Small intestine (tissue), 7 donors: ENCODE data around the gene NNT. TPM values are rescaled to one million over a fixed set of nuclear protein-coding genes. Genes with fewer than 3 reads are reported as not detected.
"Not testable (repeated sequence)": the region's sequence is repeated elsewhere in the genome, so short reads cannot be mapped to it uniquely, and the experiment has no call there.

ENCODE experiments used
- DNase-seq, 2 donors: peaks; one replicate each; pipeline versions ENCODE4 v3.0.0 to v3.0.0-alpha.2; 2013
- FAIRE-seq: peaks from 2 replicates; lab custom pipeline; 2012; peaks lifted over from hg19 to GRCh38; lab: Jason Lieb, UNC
- H3K27ac ChIP-seq, 3 donors: one replicate each; pipeline ENCODE4 v1.5.1; 2013; ENCODE audit warnings: low read length in 2 of 3, mild to moderate bottlenecking in 2 of 3, control low read depth in 1 of 3, inconsistent platforms in 1 of 3, low read depth in 1 of 3, moderate library complexity in 1 of 3
- H3K27me3 ChIP-seq, 3 donors: one replicate each; pipeline ENCODE4 v1.6.1; 2013; ENCODE audit warnings: low read length in 3 of 3, inconsistent platforms in 1 of 3; ENCODE audit not compliant: control insufficient read depth in 3 of 3, insufficient read depth in 3 of 3
- H3K36me3 ChIP-seq, 3 donors: one replicate each; pipeline ENCODE4 v1.6.1; 2013; ENCODE audit warnings: low read length in 3 of 3, inconsistent platforms in 1 of 3, low read depth in 1 of 3, mild to moderate bottlenecking in 1 of 3, moderate library complexity in 1 of 3; ENCODE audit not compliant: control insufficient read depth in 3 of 3, insufficient read depth in 2 of 3
- H3K4me1 ChIP-seq, 3 donors: one replicate each; pipeline ENCODE4 v1.6.1; 2013; ENCODE audit warnings: low read length in 2 of 3, inconsistent platforms in 1 of 3, low read depth in 1 of 3, mild to moderate bottlenecking in 1 of 3, moderate library complexity in 1 of 3; ENCODE audit not compliant: control insufficient read depth in 3 of 3, insufficient read depth in 2 of 3
- H3K4me3 ChIP-seq, 3 donors: one replicate each; pipeline ENCODE4 v1.5.1; 2013; ENCODE audit warnings: low read length in 3 of 3, control low read depth in 1 of 3, inconsistent platforms in 1 of 3, low read depth in 1 of 3, mild to moderate bottlenecking in 1 of 3, moderate library complexity in 1 of 3
- H3K9me3 ChIP-seq, 2 donors: one replicate each; pipeline ENCODE4 v1.6.1; 2013; ENCODE audit warnings: low read depth in 1 of 2, low read length in 1 of 2; ENCODE audit not compliant: control insufficient read depth in 2 of 2, insufficient read depth in 1 of 2
- WGBS, 3 donors: extraction: QIAGEN DNeasy Blood & Tissue Kit; methylation state at CpG; one replicate each; pipeline ENCODE4 v1.1.7; 2013; 5-methylcytosine and 5-hydroxymethylcytosine counted together
- polyA plus RNA-seq, 4 donors: library from polyadenylated mRNA; stranded (reverse) in 3 of 4; unstranded in 1 of 4; fragments of 200-250 nt in 3 of 4; fragments of 120-200 nt in 1 of 4; gene quantifications; one replicate each; pipeline versions ENCODE4 v1.2.1 to v1.2.3, GENCODE V29; 2013
- donor health status: healthy with polysubstance abuse.
- donor health status: control.
- donor health status: control.
- donor health status: Bipolar disorder and iron deficiency.
- donor health status: healthy.

NNT gene
- polyA plus RNA-seq, 4 donors, result 7.4 to 46.0 (median 25.2) TPM

- H3K9me3 ChIP-seq, result no peaks in the 10 kb centered on the region
- H3K27ac ChIP-seq, result no peak overlapping the region
- H3K4me1 ChIP-seq, result no peaks in the 10 kb centered on the region
- H3K4me3 ChIP-seq, result no peak overlapping the region
- 68 to 77% (median 70%) methylated on average over 2 of the region's 2 CpGs for WGBS, 3 donors
- FAIRE-seq, result no peak
- H3K36me3 ChIP-seq, result peaks cover 5 to 28% (median 22%) of the 10 kb centered on the region in 3 donors
- no peak for DNase-seq
- H3K27me3 ChIP-seq, result no peaks in the 10 kb centered on the region
These were observed 46.3 kb downstream of the NNT start for GRCh38 chr5:43649256-43649655.

GRCh38 chr5:43652537-43653302 is 49.7 kb downstream of the NNT start:
- DNase-seq, result no peak
- Histone ChIP-seq H3K27ac (no peak overlapping the region), H3K9me3 (no peaks in the 10 kb centered on the region), H3K4me3 (no peak overlapping the region), H3K36me3 (peaks cover 12 to 30% (median 27%) of the 10 kb centered on the region in 3 donors), H3K4me1 (no peaks in the 10 kb centered on the region), H3K27me3 (no peaks in the 10 kb centered on the region)
- 97 to 98% (median 97%) methylated on average over 6 of the region's 6 CpGs for WGBS, 3 donors
- FAIRE-seq, result no peak

- no peaks in the 10 kb centered on the region for H3K27me3 ChIP-seq
- no peak overlapping the region for H3K4me3 ChIP-seq
- 88 to 94% (median 93%) methylated on average over 1 of the region's 1 CpG for WGBS, 3 donors
- H3K36me3 ChIP-seq, result peaks cover 9 to 21% (median 18%) of the 10 kb centered on the region in 3 donors
- H3K4me1 ChIP-seq, result no peaks in the 10 kb centered on the region
- no peak overlapping the region for H3K27ac ChIP-seq
- DNase-seq, result no peak
- H3K9me3 ChIP-seq, result no peaks in the 10 kb centered on the region
- FAIRE-seq, result no peak
These were observed 55.5 kb downstream of the NNT start for GRCh38 chr5:43658509-43658908.

DNA sequence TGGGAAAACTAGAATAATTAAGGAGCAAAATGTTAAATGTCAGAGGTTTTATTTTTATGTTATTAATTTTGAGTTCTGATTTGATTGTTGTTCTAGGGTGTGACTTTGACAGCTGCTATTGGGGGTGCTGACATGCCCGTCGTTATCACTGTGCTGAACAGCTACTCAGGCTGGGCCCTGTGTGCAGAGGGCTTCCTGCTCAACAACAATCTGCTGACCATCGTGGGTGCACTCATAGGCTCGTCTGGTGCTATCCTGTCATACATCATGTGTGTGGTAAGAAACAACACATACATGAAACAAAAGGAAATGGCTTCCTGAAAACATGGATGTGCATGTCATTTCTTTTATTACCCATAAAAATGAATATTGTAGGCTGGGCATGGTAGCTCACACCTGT is 56.1 kb downstream of the NNT start:
- peaks cover 9 to 21% (median 19%) of the 10 kb centered on the region in 3 donors for H3K36me3 ChIP-seq
- no peak for FAIRE-seq
- 89 to 92% (median 90%) methylated on average over 4 of the region's 4 CpGs for WGBS, 3 donors

DNA sequence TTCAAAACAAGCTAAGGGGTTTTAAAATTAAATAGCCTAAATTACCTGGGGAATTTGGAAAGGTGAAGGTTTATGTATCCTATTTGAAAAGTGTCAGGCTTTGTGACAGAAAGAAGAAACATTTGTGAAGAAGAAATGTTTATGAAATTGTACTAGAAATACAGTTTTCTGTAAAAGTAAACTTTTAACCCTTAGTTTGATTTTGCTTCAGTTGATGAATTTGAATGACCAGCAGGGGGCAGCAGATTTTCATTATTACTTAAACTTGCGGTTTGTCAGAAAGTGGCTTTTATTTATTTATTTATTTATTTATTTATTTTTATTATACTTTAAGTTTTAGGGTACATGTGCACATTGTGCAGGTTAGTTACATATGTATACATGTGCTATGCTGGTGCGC is 58.1 kb downstream of the NNT start:
- peaks cover 9 to 23% (median 13%) of the 10 kb centered on the region in 3 donors for H3K36me3 ChIP-seq
- peak; percentile 14 to 18 for DNase-seq
- H3K27ac ChIP-seq, result no peak overlapping the region
- H3K27me3 ChIP-seq, result no peaks in the 10 kb centered on the region
- no peak overlapping the region for H3K4me3 ChIP-seq
- WGBS, 3 donors, result 63 to 77% (median 63%) methylated on average over 1 of the region's 2 CpGs
- no peak for FAIRE-seq
- H3K4me1 ChIP-seq, result no peaks in the 10 kb centered on the region
- no peaks in the 10 kb centered on the region for H3K9me3 ChIP-seq

More for the DNA sequence above, 56.1 kb downstream of the NNT start:
- H3K27ac ChIP-seq, result no peak overlapping the region
- H3K9me3 ChIP-seq, result no peaks in the 10 kb centered on the region
- no peak for DNase-seq
- no peak overlapping the region for H3K4me3 ChIP-seq
- H3K27me3 ChIP-seq, result no peaks in the 10 kb centered on the region
- H3K4me1 ChIP-seq, result no peaks in the 10 kb centered on the region

DNA sequence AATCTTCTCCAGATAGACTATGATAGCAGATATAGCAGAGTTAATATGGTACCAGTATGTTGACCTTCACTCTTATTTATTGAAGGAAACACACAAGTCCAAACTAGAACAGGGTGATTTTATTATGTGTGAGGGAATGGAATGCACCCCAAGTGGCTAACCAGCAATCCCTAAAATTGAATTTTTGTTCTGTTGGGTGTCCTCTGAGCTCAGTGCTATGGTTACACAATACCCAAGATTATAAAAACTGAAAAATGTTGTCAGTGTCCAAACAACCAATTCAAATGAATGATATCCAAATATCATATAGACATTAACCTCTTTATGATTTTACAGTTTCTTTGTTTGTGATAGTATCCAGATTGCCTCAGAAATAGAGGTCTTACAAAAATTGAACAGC is 60.9 kb downstream of the NNT start:
- FAIRE-seq, result no peak

DNA sequence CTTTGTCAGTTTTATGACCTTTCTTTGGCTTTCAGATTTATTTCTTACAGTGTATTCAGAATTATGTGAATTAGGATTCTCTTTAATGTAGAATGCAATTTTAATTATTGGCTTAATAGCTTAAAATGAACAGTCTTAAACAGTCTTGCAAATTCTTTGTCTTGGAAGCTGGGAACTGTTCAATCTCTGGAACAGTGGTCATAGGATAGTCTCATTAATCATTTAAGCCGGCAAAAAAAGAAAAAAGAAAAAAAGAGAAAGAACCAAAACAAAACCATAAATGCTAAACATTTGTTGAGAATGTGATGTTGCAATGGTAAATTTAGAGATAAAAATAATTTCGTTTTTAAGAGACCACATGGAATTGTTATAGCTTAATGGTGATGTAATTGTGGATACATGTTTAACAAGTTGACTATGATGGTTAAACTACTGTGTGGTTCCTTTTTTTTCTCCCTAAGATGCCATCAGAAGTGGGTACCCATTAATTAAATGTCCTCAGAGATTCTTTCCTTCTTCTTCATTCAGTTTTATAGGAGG is 61.6 kb downstream of the NNT start:
- Histone ChIP-seq H3K36me3 (peaks cover 2 to 15% (median 4%) of the 10 kb centered on the region in 3 donors), H3K27ac (no peak overlapping the region), H3K4me1 (no peaks in the 10 kb centered on the region), H3K4me3 (no peak overlapping the region), H3K9me3 (peaks cover 0 to 10% of the 10 kb centered on the region in 2 donors), H3K27me3 (no peaks in the 10 kb centered on the region)
- FAIRE-seq (no peak), DNase-seq (no peak)
- WGBS, 3 donors, result 66 to 95% (median 84%) methylated on average over 2 of the region's 2 CpGs

More for the DNA sequence above, 60.9 kb downstream of the NNT start:
- peaks cover 2 to 21% (median 10%) of the 10 kb centered on the region in 3 donors for H3K36me3 ChIP-seq
- peaks cover 0 to 10% of the 10 kb centered on the region in 2 donors for H3K9me3 ChIP-seq
- DNase-seq, result no peak
- H3K4me1 ChIP-seq, result no peaks in the 10 kb centered on the region
- H3K4me3 ChIP-seq, result no peak overlapping the region
- H3K27me3 ChIP-seq, result no peaks in the 10 kb centered on the region
- no peak overlapping the region for H3K27ac ChIP-seq

- DNase-seq, FAIRE-seq: not testable (repeated sequence)
- WGBS, 3 donors, result 94 to 99% (median 98%) methylated on average over 29 to 35 of the region's 35 CpGs
These were observed 62.8 kb downstream of the NNT start for GRCh38 chr5:43665749-43666148.

More at GRCh38 chr5:43665749-43666148, 62.8 kb downstream of the NNT start:
- H3K9me3 ChIP-seq, H3K4me3 ChIP-seq, H3K4me1 ChIP-seq, H3K27ac ChIP-seq, H3K27me3 ChIP-seq: not testable (repeated sequence)
- H3K36me3 ChIP-seq, result peaks cover 0 to 12% (median 2%) of the 10 kb centered on the region in 3 donors
